Chondrocyte (in vitro differentiated cells): ENCODE data around the gene ABI3BP. TPM values are rescaled to one million over a fixed set of nuclear protein-coding genes. Genes with fewer than 3 reads are reported as not detected.
A peak's percentile ranks its signal among the peaks of the same experiment; 100 is the strongest.

ENCODE experiments used
- DNase-seq: peaks from one replicate; pipeline ENCODE4 v3.0.0; 2021; ENCODE audit warnings: mixed read lengths, low spot score
- H3K27ac Mint-ChIP-seq: one replicate; pipeline ENCODE4 v1.8.0; 2021; ENCODE audit warnings: mild to moderate bottlenecking, moderate library complexity, mixed read lengths; ENCODE audit not compliant: unreplicated experiment
- H3K27me3 Mint-ChIP-seq: 2 replicates; pipeline ENCODE4 v1.8.0; 2021; ENCODE audit warnings: low read depth, mixed read lengths
- H3K36me3 Mint-ChIP-seq: 2 replicates; pipeline ENCODE4 v1.8.0; 2021; ENCODE audit warnings: low read depth, mixed read lengths
- H3K4me1 Mint-ChIP-seq: 2 replicates; pipeline ENCODE4 v1.8.0; 2021; ENCODE audit warnings: low read depth, mild to moderate bottlenecking, mixed read lengths
- H3K4me3 Mint-ChIP-seq: one replicate; pipeline ENCODE4 v1.8.0; 2021; ENCODE audit warnings: mild to moderate bottlenecking, moderate library complexity, mixed read lengths; ENCODE audit not compliant: unreplicated experiment
- H3K9me3 Mint-ChIP-seq: 2 replicates; pipeline ENCODE4 v1.8.0; 2021; ENCODE audit warnings: low read depth, mixed read lengths
- total RNA-seq: library from RNA; stranded (reverse); gene quantifications from 3 replicates; pipeline ENCODE4 v1.2.1, GENCODE V29; 2021
- TF ChIP-seq, protein P1 (sequence below): fragments of 200-600 bp; sonication (generic); IDR thresholded peaks from 2 replicates; pipeline ENCODE4 v1.5.0; 2021; ENCODE audit warnings: antibody characterized with exemption, mild to moderate bottlenecking, moderate library complexity

ABI3BP gene
- total RNA-seq, 1 donor from 2014 or later: 10.2 TPM

DNA sequence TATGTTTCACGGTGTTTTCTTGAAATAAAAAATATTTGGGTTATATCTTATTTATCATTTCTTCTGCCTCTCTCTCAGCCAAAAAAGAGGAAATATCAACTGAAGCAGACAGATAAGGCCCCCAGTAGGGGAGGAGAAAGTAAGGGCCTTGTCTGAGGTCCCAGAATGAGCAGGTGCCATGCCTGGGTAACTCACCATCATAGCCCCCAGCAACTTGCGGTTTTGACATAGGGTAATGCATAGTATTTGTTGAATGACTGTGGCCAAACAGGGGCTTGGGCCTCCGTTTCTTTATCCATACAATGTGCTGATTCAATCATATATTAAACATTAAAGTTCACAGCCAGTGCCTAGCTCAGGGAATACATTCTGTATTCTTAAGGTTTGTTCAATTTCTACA lies 119.6 kb downstream of the ABI3BP start:
- Mint-ChIP-seq H3K27me3 (peaks cover 2% of the 10 kb centered on the region), H3K27ac (no peak overlapping the region), H3K9me3 (peaks cover 6% of the 10 kb centered on the region), H3K4me1 (peaks cover 24% of the 10 kb centered on the region), H3K4me3 (no peak overlapping the region), H3K36me3 (no peaks in the 10 kb centered on the region)
- TF ChIP-seq, protein P1, sequence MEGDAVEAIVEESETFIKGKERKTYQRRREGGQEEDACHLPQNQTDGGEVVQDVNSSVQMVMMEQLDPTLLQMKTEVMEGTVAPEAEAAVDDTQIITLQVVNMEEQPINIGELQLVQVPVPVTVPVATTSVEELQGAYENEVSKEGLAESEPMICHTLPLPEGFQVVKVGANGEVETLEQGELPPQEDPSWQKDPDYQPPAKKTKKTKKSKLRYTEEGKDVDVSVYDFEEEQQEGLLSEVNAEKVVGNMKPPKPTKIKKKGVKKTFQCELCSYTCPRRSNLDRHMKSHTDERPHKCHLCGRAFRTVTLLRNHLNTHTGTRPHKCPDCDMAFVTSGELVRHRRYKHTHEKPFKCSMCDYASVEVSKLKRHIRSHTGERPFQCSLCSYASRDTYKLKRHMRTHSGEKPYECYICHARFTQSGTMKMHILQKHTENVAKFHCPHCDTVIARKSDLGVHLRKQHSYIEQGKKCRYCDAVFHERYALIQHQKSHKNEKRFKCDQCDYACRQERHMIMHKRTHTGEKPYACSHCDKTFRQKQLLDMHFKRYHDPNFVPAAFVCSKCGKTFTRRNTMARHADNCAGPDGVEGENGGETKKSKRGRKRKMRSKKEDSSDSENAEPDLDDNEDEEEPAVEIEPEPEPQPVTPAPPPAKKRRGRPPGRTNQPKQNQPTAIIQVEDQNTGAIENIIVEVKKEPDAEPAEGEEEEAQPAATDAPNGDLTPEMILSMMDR: no peak
- DNase-seq: no peak

DNA sequence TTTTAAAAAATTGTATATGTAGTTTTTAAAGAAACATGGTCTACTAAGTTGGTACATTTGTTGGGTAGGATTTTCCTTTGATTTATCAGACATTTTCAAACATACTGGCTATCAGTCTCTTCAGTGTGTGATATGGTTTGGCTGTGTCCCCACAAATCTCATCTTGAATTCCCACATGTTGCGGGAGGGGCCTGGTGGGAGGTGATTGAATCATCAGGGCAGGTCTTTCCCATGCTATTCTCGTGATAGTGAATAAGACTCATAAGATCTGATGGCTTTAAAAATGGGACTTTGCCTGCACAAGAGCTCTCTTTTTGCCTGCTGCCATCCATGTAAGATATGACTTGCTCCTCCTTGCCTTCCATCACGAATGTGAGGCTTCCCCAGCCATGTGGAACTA lies 121.9 kb downstream of the ABI3BP start:
- DNase-seq: no peak
- Mint-ChIP-seq H3K27ac (no peak overlapping the region), H3K9me3 (peaks cover 6% of the 10 kb centered on the region), H3K4me3 (no peak overlapping the region), H3K27me3 (peaks cover 2% of the 10 kb centered on the region), H3K36me3 (no peaks in the 10 kb centered on the region), H3K4me1 (peaks cover 41% of the 10 kb centered on the region)
- TF ChIP-seq, protein P1: no peak

DNA sequence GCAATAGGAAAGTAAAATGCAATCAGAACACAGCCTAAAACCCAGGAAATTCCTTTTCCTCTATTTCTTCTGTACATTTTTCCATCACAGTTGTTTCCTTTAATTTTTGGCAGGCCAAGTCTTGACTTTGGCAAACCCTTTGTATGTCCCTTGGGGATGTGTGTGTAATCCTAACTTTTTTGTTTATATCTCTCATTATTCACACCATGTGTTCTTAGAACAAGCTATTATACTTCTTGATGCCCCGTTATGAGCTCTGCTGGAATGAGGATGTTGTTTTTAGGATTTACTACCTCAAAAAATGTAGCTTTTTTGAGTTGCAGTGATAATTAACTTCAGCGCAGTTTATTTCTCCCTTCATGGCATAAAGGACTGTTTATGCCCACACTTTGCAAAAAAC lies 123.4 kb downstream of the ABI3BP start:
- H3K4me1 Mint-ChIP-seq: peaks cover 50% of the 10 kb centered on the region

DNA sequence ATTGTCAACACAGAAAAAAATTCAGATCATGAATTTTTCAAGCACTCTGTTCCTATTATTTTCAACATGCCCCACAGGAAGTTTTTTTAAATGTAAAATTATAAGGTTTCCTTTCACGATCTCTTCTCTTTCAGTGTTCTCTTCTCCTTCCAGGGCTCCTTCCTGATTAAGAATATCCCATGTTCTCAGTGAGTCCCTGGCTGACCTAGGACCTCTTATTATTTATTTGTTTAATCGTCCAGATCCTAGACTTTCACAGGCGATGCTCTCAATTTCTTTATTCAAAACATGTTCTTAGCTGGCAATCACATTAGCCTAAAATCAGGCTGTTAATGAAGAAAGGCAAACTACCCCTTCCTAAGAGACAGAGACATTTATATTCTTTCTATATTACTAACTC lies 124.3 kb downstream of the ABI3BP start:
- Mint-ChIP-seq H3K27me3 (peaks cover 2% of the 10 kb centered on the region), H3K4me1 (peaks cover 56% of the 10 kb centered on the region), H3K36me3 (no peaks in the 10 kb centered on the region), H3K4me3 (no peak overlapping the region), H3K27ac (no peak overlapping the region), H3K9me3 (peaks cover 6% of the 10 kb centered on the region)
- no peak for DNase-seq
- TF ChIP-seq, protein P1: no peak

More for the DNA sequence above, 123.4 kb downstream of the ABI3BP start:
- peaks cover 2% of the 10 kb centered on the region for H3K27me3 Mint-ChIP-seq
- peaks cover 6% of the 10 kb centered on the region for H3K9me3 Mint-ChIP-seq
- DNase-seq: no peak
- H3K27ac Mint-ChIP-seq: peak overlapping the region; percentile 50
- H3K4me3 Mint-ChIP-seq: no peak overlapping the region
- TF ChIP-seq, protein P1: no peak
- H3K36me3 Mint-ChIP-seq: no peaks in the 10 kb centered on the region

DNA sequence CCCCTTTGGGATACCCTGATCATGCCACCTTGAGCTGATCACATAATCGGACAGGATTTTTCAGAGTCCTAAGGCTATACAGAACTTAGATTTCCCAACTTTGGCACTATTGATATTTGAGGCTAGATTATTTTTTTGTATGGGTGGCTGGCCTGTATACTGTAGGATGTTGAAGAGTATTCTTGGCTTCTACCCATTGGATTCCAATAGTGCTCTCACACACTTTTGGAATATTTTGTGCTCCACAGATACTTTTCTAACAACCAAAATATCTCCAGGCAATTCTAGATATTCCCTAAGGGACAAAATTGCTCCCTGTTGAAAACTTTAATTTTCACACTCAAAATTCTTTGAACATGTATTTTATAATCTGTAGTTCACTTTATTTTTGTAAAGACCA lies 125.1 kb downstream of the ABI3BP start:
- H3K36me3 Mint-ChIP-seq: no peaks in the 10 kb centered on the region
- no peak for DNase-seq
- H3K4me3 Mint-ChIP-seq: no peak overlapping the region
- H3K4me1 Mint-ChIP-seq: peaks cover 56% of the 10 kb centered on the region
- peaks cover 2% of the 10 kb centered on the region for H3K27me3 Mint-ChIP-seq
- peaks cover 6% of the 10 kb centered on the region for H3K9me3 Mint-ChIP-seq
- H3K27ac Mint-ChIP-seq: no peak overlapping the region
- TF ChIP-seq, protein P1: no peak
